OCI-LY1 (cell line): Measurements from ENCODE around the gene COPS9.

Experiments used
- H2AFZ ChIP-seq: fragments of 200-600 bp; sonication (generic), shearing (Covaris generic); 2 replicates; pipeline ENCODE4 v1.6.0; 2014; ENCODE audit warnings: antibody characterized with exemption, mild to moderate bottlenecking, low read length
- H3F3A ChIP-seq: fragments of 200-600 bp; sonication (generic), shearing (Covaris generic); 2 replicates; pipeline ENCODE4 v1.6.0; 2014; ENCODE audit warnings: mild to moderate bottlenecking, antibody characterized with exemption, low read length, moderate library complexity; ENCODE audit not compliant: insufficient read depth
- H3K27ac ChIP-seq: fragments of 200-600 bp; sonication (generic); 2 replicates; pipeline ENCODE4 v1.5.1; 2014; ENCODE audit warnings: low read length, mixed run types, mild to moderate bottlenecking, low read depth; ENCODE audit not compliant: poor library complexity, severe bottlenecking
- H3K27me3 ChIP-seq: fragments of 200-600 bp; sonication (generic); 2 replicates; pipeline ENCODE4 v1.6.0; 2014; ENCODE audit warnings: antibody characterized with exemption, mild to moderate bottlenecking, low read length, moderate library complexity; ENCODE audit not compliant: insufficient read depth
- H3K36me3 ChIP-seq: fragments of 200-600 bp; sonication (generic); 2 replicates; pipeline ENCODE4 v1.6.1; 2014; ENCODE audit warnings: mild to moderate bottlenecking, antibody characterized with exemption, low read length, moderate library complexity, mixed read lengths; ENCODE audit not compliant: insufficient read depth
- H3K4me1 ChIP-seq: fragments of 200-600 bp; sonication (generic); 2 replicates; pipeline ENCODE4 v1.5.1; 2014; ENCODE audit warnings: mild to moderate bottlenecking, low read length, moderate library complexity; ENCODE audit not compliant: insufficient read depth, severe bottlenecking
- H3K4me2 ChIP-seq: fragments of 200-600 bp; sonication (generic), shearing (Covaris generic); 2 replicates; pipeline ENCODE4 v1.6.1; 2014; ENCODE audit warnings: low read length
- H3K4me3 ChIP-seq: fragments of 200-600 bp; sonication (generic); 2 replicates; pipeline ENCODE4 v1.5.1; 2014; ENCODE audit warnings: low read length, low read depth, mild to moderate bottlenecking, mixed read lengths; ENCODE audit not compliant: poor library complexity, severe bottlenecking
- H3K79me2 ChIP-seq: fragments of 200-600 bp; shearing (Covaris generic); 2 replicates; pipeline ENCODE4 v1.6.1; 2016; ENCODE audit warnings: mixed run types, low read length, mixed read lengths; ENCODE audit not compliant: insufficient read depth
- H3K9ac ChIP-seq: fragments of 200-600 bp; sonication (generic), shearing (Covaris generic); 2 replicates; pipeline ENCODE4 v1.6.1; 2014; ENCODE audit warnings: mild to moderate bottlenecking, low read length, mixed read lengths
- H3K9me2 ChIP-seq: fragments of 200-600 bp; sonication (generic), shearing (Covaris generic); 2 replicates; pipeline ENCODE4 v1.6.1; 2014; ENCODE audit warnings: low read depth, mild to moderate bottlenecking, low read length, mixed read lengths
- H3K9me3 ChIP-seq: fragments of 200-600 bp; shearing (Covaris generic); 2 replicates; pipeline ENCODE4 v1.6.1; 2014; ENCODE audit warnings: low read length, mixed read lengths
- H4K20me1 ChIP-seq: fragments of 200-600 bp; sonication (generic), shearing (Covaris generic); 2 replicates; pipeline ENCODE4 v1.6.0; 2016; ENCODE audit warnings: mild to moderate bottlenecking, low read length; ENCODE audit not compliant: insufficient read depth
- CTCF ChIP-seq: fragments of 200-600 bp; sonication (generic), shearing (Covaris generic); IDR thresholded peaks from 2 replicates; pipeline ENCODE4 v1.5.1; 2017; ENCODE audit warnings: mild to moderate bottlenecking, antibody characterized with exemption, low read length, moderate library complexity, mixed read lengths
- EZH2 ChIP-seq: fragments of 200-600 bp; sonication (generic), shearing (Covaris generic); IDR thresholded peaks from 2 replicates; pipeline ENCODE4 v1.8.0; 2017; ENCODE audit warnings: borderline replicate concordance, mixed run types, mild to moderate bottlenecking, antibody characterized with exemption, low read length, moderate library complexity, mixed read lengths

COPS9 gene

GRCh38 chr2:240159251-240159839 lies 23.2 kb upstream of the COPS9 start:
- Histone ChIP-seq H3K4me2 (no peak overlapping the region), H3K79me2 (no peaks in the 10 kb centered on the region), H3K9ac (no peak overlapping the region), H4K20me1 (no peaks in the 10 kb centered on the region), H3K4me3 (no peak overlapping the region), H3K27ac (no peak overlapping the region), H3F3A (no peaks in the 10 kb centered on the region), H3K27me3 (no peaks in the 10 kb centered on the region), H2AFZ (no peak overlapping the region), H3K4me1 (no peaks in the 10 kb centered on the region), H3K9me3 (no peaks in the 10 kb centered on the region), H3K36me3 (no peaks in the 10 kb centered on the region), H3K9me2 (no peaks in the 10 kb centered on the region)
- no peak for TF ChIP-seq CTCF
- TF ChIP-seq EZH2: no peak

GRCh38 chr2:240157147-240157470 lies 21.0 kb upstream of the COPS9 start:
- H3K79me2 ChIP-seq: no peaks in the 10 kb centered on the region
- H4K20me1 ChIP-seq: no peaks in the 10 kb centered on the region
- H2AFZ ChIP-seq: no peak overlapping the region
- no peaks in the 10 kb centered on the region for H3K27me3 ChIP-seq
- no peak overlapping the region for H3K9ac ChIP-seq
- H3K4me1 ChIP-seq: no peaks in the 10 kb centered on the region
- no peak overlapping the region for H3K4me2 ChIP-seq
- TF ChIP-seq CTCF (no peak), EZH2 (no peak)
- H3K9me3 ChIP-seq: no peaks in the 10 kb centered on the region
- no peak overlapping the region for H3K27ac ChIP-seq
- H3K9me2 ChIP-seq: no peaks in the 10 kb centered on the region
- no peaks in the 10 kb centered on the region for H3F3A ChIP-seq
- H3K4me3 ChIP-seq: no peak overlapping the region
- no peaks in the 10 kb centered on the region for H3K36me3 ChIP-seq

- no peaks in the 10 kb centered on the region for H3K4me1 ChIP-seq
- H4K20me1 ChIP-seq: no peaks in the 10 kb centered on the region
- H3K9me3 ChIP-seq: no peaks in the 10 kb centered on the region
- no peak overlapping the region for H3K4me3 ChIP-seq
- H3F3A ChIP-seq: no peaks in the 10 kb centered on the region
- H3K27me3 ChIP-seq: no peaks in the 10 kb centered on the region
- TF ChIP-seq CTCF (no peak), EZH2 (no peak)
- no peaks in the 10 kb centered on the region for H3K9me2 ChIP-seq
- H3K4me2 ChIP-seq: no peak overlapping the region
- no peaks in the 10 kb centered on the region for H3K79me2 ChIP-seq
- no peaks in the 10 kb centered on the region for H3K36me3 ChIP-seq
- H3K9ac ChIP-seq: no peak overlapping the region
- H2AFZ ChIP-seq: no peak overlapping the region
- no peak overlapping the region for H3K27ac ChIP-seq
These were observed 20.5 kb upstream of the COPS9 start for GRCh38 chr2:240156435-240157146.
